CD4-positive, alpha-beta T cell treated with Interleukin-12 subunit alpha and Interleukin-12 subunit beta, for 1 hour (primary cell): ENCODE data around the gene BICDL2.
"Not testable (repeated sequence)": the region's sequence is repeated elsewhere in the genome, so short reads cannot be mapped to it uniquely, and the experiment has no call there.

Experiments used
- DNase-seq: peaks from one replicate; pipeline ENCODE4 v3.0.0-alpha.2; 2020

BICDL2 gene, protein sequence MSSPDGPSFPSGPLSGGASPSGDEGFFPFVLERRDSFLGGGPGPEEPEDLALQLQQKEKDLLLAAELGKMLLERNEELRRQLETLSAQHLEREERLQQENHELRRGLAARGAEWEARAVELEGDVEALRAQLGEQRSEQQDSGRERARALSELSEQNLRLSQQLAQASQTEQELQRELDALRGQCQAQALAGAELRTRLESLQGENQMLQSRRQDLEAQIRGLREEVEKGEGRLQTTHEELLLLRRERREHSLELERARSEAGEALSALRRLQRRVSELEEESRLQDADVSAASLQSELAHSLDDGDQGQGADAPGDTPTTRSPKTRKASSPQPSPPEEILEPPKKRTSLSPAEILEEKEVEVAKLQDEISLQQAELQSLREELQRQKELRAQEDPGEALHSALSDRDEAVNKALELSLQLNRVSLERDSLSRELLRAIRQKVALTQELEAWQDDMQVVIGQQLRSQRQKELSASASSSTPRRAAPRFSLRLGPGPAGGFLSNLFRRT

GRCh38 chr16:3036726-3037315, at the start of gene BICDL2:
Gene BICDL2 (minus strand): TSS chr16:3036944. CDS start chr16:3035496, 1,448 bp downstream.
- no peak for DNase-seq

- no peak for DNase-seq
These were observed 49.3 kb upstream of the BICDL2 start for GRCh38 chr16:3085868-3086595.

- no peak for DNase-seq
These were observed 48.4 kb upstream of the BICDL2 start for GRCh38 chr16:3084969-3085670.

DNA sequence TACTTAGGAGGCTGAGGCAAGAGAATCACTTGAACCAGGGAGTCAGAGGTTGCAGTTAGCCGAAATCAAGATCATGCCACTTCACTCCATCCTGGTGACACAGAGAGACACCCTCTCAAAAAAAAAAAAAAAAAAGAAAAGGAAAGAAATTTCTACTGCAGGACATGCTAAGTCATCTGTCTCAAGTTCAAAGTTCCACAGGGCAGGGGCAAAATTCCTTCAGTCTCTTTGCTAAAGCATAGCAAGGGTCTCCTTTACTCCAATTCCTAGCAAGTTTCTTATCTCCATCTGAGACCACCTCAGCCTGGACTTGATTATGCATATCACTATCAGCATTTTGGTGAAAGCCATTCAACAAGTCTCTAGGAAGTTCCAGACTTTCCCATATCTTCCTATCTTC, 47.7 kb upstream of the BICDL2 start:
- DNase-seq: no peak

DNA sequence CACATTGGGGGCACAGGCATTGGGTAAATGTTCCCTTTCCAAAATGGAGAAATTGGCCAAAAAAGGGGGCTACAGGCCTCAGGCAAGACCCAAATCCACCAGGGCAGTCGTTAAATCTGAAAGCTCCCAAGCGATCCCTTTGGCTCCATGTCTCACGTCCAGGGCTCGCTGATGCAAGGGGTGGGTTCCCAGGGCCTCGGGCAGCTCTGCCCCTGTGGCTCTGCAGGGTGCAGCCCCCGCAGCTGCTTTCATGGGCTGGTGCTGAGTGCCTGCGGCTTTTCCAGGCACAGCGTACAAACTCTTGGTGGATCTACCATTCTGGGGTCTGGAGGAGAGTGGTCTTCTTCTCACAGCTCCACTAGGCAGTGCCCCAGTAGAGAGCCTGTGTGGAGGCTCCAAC, 46.7 kb upstream of the BICDL2 start:
- not testable (repeated sequence) for DNase-seq

GRCh38 chr16:3081957-3082356, 45.2 kb upstream of the BICDL2 start:
- DNase-seq: not testable (repeated sequence)

DNA sequence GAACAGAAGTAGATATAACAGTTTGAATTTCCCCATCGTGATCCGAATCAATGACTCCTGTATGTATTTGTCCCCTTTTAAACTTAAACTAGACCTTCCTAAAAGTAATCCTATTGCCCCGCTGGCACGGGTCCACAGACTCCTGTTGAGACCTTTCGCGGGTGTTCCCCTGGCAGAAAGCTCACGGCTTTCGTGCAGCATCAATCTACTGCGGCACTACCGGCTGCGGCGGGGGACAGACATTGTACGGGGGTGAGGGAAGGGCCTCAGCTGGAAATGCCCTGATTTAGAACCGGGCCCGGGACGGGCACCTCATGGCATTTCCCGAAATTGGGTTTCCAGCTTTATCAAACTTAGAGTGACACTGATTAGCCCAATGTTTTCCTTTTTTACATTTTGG, 43.3 kb upstream of the BICDL2 start:
- DNase-seq: no peak

GRCh38 chr16:3076577-3076976, 39.8 kb upstream of the BICDL2 start:
- no peak for DNase-seq

DNA sequence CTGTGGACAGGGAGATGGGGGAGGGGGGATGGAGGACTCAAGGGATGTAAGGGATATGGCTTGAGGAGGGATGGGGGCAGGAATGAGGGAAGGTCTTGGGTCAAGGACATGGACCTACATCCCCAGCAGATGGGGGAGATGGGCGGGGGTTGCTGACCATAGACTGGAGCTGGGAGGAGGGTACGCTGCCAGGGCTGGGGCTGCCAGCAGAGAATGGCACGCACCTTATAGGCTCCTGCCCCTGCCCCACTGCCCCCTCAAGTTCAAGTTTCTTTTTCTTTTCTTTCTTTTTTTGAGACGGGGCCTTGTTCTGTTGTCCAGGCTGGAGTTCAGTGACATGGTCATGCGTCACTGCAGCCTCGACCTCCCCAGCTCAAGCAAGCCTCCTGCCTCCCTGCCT, 39.2 kb upstream of the BICDL2 start:
- DNase-seq: not testable (repeated sequence)

GRCh38 chr16:3075523-3075915, 38.8 kb upstream of the BICDL2 start:
- DNase-seq: no peak

- DNase-seq: peak; percentile 88
These were observed 38.2 kb upstream of the BICDL2 start for GRCh38 chr16:3074860-3075522.

- no peak for DNase-seq
These were observed 36.7 kb upstream of the BICDL2 start for GRCh38 chr16:3073448-3073847.

GRCh38 chr16:3072576-3073263, 36.0 kb upstream of the BICDL2 start:
- peak; percentile 61 for DNase-seq

DNA sequence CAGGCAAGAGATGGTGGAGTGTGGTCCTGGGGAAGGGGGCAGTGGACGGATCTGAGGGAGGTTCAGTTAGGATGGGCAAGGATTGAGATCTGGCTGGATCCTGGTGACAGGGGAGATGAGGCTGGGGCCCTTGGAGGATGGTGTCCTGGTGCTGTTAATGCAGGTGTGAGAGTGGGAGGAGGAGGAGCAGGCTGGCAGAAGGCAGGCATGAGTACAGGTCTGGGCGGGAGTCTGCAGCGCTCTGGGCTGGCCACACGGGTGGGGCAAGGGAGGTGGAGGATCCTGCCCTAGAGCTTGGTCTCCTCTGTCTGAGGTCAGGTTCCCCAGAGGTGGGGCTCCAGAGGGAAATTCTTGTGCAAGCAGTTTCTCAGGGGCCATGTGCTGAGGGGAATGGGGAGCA, 35.4 kb upstream of the BICDL2 start:
- peak; percentile 62 for DNase-seq

- peak; percentile 51 for DNase-seq
These were observed 34.9 kb upstream of the BICDL2 start for GRCh38 chr16:3071655-3072054.

DNA sequence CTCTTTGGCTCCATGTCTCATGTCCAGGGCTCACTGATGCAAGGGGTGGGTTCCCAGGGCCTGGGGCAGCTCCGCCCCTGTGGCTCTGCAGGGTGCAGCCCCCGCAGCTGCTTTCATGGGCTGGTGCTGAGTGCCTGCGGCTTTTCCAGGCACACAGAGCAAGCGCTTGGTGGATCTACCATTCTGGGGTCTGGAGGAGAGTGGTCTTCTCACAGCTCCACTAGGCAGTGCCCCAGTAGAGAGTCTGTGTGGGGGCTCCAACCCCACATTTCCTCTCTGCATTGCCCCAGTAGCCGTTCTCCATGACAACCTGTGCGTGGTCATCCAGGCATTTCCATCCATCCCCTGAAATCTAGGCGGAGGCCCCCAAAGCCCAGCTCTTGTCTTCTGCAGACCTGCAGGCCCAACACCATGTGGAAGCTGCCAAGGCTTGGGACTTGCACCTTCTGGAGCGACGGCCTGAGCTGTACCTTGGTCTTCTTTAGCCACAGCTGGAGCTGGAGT, 33.9 kb upstream of the BICDL2 start:
- DNase-seq: peak; percentile 54

DNA sequence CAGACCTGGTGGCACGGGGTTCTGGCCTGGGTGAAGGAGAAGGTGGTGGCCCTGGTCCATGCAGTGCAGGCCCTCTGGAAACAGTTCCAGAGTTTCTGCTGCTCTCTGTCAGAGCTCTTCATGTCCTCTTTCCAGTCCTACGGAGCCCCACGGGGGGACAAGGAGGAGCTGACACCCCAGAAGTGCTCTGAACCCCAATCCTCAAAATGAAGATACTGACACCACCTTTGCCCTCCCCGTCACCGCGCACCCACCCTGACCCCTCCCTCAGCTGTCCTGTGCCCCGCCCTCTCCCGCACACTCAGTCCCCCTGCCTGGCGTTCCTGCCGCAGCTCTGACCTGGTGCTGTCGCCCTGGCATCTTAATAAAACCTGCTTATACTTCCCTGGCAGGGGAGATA, 32.4 kb upstream of the BICDL2 start:
- not testable (repeated sequence) for DNase-seq

GRCh38 chr16:3068487-3068886, 31.7 kb upstream of the BICDL2 start:
- DNase-seq: no peak

- no peak for DNase-seq
These were observed 29.6 kb upstream of the BICDL2 start for GRCh38 chr16:3066440-3066748.

DNA sequence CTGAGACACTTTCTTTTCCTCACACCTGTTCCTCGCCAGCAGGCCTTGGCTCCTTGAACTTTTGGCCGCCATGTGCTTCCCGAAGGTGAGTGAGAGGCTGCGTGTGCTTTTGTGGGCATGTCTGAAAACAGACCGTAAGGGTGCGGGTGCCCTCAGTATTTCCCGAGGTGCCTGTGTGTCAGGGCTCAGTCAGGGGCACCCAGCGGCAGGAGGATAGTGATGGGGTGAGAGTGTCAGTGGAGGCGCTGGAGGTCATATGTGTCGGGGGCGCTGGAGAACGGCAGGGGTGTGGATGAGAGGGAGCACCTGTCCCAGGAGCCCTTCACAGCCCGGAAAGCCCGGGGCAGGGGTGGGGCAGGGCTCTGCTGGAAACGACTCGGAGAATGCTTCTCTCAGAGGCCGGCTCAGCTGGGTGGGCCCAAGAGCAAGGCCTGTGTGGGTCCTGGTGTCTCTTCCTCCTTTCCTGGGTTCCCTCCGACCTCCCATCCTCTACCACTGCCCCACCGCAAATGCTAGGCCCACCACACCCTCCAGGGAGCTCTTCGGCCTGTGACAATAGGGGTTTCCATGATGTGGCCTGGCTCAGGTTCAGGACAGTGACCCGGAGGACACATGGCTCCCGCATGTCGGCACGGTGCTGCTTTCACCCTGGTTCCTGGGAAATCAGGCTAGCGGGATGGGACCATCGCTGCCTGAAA, 29.1 kb upstream of the BICDL2 start:
- no peak for DNase-seq
